ENCODE data around the gene CFAP90. TPM values are rescaled to one million over a fixed set of nuclear protein-coding genes. Genes with fewer than 3 reads are reported as not detected.

CFAP90 gene
- total RNA-seq, 4 donors from 2014 or later = 0.33 to 1.9 (median 0.34) TPM; not detected in 1

DNA sequence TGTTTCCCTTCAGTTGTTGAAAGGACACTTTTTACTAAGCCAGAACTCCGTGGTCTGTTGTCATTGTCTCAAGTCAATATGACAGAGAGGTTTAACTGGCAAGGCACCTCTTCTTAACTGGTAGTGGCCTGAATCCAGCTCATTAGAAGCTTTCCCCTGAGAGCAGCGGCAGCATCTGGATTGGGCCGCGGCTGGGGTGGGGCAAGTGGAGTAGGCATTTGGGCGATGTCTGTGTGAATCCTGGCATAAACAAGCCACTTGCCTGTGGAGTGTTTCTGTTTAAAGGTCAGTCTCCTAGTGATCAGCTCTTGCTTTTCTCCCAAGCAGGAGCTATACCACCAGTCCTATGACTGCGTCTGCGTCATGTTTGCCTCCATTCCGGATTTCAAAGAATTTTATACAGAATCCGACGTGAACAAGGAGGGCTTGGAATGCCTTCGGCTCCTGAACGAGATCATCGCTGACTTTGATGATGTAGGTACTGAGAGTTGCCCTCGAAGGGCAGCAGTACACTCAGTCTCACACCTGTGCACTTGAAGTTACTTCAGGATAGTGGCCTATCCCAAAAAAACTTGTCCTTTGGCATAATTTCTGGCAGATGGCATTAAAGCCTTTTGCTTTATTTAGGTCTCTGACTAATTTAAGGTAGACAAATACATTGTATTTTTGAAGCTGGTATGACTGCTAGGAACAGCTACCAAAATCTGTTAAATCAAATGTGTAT lies 48.9 kb downstream of the CFAP90 start:
- TF ChIP-seq, protein P1, sequence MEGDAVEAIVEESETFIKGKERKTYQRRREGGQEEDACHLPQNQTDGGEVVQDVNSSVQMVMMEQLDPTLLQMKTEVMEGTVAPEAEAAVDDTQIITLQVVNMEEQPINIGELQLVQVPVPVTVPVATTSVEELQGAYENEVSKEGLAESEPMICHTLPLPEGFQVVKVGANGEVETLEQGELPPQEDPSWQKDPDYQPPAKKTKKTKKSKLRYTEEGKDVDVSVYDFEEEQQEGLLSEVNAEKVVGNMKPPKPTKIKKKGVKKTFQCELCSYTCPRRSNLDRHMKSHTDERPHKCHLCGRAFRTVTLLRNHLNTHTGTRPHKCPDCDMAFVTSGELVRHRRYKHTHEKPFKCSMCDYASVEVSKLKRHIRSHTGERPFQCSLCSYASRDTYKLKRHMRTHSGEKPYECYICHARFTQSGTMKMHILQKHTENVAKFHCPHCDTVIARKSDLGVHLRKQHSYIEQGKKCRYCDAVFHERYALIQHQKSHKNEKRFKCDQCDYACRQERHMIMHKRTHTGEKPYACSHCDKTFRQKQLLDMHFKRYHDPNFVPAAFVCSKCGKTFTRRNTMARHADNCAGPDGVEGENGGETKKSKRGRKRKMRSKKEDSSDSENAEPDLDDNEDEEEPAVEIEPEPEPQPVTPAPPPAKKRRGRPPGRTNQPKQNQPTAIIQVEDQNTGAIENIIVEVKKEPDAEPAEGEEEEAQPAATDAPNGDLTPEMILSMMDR (IDR thresholded peaks at IDR 0.05; ENCODE audit: low read depth) = no peak

DNA sequence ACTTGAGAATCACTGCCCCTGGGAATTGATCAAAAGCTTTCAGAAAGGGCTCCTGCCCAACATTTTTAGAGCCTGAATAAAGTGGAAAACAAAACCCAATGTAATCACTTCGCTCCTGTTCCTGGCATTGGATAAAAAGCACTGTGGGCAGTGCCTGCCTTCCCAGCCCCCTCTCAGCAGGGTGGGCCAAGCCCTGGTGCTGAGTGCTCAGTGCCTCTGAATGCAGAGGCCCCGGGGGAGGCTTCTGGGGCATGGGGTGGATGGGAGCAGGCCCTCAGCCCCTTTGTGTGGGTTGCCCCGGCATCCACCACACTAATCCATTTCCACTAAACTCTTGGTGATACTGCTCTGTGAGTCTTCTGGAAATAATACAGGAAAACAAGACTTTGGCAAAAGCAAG lies 55.6 kb downstream of the CFAP90 start:
- TF ChIP-seq, protein P1 (IDR thresholded peaks at IDR 0.05; ENCODE audit: low read depth) = no peak

DNA sequence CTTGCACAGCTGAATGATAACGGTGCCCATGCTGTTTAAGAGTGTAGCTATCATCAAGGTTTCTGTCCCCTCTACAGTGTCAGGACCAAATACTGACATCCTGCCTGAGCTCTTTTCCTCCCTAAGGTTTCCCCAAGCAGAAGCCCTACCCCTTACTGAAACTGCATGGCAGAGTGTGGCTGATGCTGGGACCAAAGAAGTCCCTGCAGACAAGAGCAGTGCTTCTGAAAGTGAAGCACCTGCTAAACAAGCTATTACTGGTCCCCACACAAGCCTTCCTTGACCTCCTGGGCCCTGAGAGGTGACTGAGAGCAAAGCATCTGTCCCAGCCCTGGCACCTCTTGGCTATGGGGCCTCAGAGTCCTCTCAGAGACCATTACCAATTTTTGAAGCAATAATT lies 56.1 kb downstream of the CFAP90 start:
- TF ChIP-seq, protein P1 (IDR thresholded peaks at IDR 0.05; ENCODE audit: low read depth) = no peak

DNA sequence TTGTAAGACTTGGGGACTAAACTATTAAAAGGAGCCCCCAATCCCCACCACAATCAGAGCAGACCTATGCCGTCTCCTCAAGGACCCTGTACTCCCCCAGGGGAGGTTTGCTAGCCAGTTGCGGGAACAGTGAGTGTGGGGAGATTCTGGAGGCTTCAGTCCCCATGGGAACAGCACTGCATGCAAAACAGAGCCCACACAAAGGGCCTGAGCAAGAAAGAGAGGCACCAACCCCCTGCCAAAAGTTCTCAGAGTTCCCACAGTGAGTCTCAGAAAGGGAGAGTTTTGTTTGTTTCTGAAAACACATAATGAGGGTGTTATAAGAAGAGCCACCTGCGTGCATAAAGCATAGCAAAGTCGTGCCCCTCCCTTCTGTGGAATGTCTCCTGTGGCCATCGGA lies 56.6 kb downstream of the CFAP90 start:
- TF ChIP-seq, protein P1 (IDR thresholded peaks at IDR 0.05; ENCODE audit: low read depth) = no peak

DNA sequence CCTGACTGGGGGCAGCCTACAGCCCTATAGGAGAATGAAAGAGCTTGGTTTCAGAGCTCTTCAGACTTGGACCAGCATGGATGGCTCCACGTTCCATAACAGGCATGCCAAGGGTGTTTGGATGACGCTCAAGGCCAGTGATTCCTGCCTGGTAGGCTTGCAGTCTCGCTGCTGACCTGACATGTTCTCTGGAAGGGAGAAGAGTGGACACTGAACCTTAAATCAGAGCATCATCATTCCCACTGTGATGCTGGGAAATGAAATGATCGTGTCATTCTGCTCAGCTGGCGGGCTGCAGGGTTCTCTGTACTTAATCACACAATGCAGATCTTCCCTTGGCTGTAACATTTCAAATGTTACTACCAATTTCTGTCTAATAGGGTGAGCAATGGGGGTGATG lies 57.0 kb downstream of the CFAP90 start:
- TF ChIP-seq, protein P1 (IDR thresholded peaks at IDR 0.05; ENCODE audit: low read depth) = no peak

DNA sequence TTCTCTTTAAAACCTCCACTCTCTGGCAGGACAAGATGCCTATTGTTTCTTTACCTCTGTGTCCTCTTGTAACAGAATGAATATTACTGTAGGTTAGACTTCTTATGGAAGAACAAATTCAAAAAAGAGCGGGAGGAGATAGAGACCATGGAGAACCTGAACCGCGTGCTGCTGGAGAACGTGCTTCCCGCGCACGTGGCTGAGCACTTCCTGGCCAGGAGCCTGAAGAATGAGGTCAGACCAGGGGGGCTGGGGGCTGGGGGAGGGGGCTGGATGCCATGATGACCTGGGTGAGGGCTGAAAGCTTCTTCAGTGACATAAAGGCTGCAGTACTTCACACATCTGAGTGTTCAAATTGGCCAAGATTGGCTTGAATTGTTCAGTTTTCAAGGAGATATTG lies 61.4 kb downstream of the CFAP90 start:
- TF ChIP-seq, protein P1 (IDR thresholded peaks at IDR 0.05; ENCODE audit: low read depth) = no peak

DNA sequence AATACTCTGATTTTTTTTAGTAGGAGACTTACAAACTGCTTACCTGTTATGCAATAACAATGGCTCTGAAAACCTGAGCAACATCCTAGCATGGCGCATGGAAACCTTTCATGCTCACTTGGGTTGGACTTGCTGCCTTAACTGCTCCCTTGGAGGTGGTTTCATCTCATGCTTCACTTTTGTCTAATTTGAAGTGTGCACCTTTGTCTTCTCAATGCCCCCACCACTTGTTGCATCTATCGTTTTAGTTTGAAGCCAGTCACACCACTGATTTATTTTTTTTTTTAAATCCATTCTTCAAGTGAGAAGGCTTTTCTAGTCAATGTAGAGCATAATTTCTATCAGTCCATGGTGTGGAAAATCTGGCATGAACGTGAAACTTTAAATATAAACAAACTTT lies 63.2 kb downstream of the CFAP90 start:
- TF ChIP-seq, protein P1 (IDR thresholded peaks at IDR 0.05; ENCODE audit: low read depth) = no peak
